HCT116 (cell line): ENCODE data around the gene TEDDM1. TPM values are rescaled to one million over a fixed set of nuclear protein-coding genes. Genes with fewer than 3 reads are reported as not detected.

Source experiments
- ATAC-seq: fragments of 200-7000 bp; cut with Tn5 transposase; 2 replicates; pipeline ENCODE4 v1.9.1; 2020; ENCODE audit warnings: mild to moderate bottlenecking, moderate library complexity
- BruUV-seq: library from RNA; stranded (reverse); fragments of 400-500 nt; replicated peaks from 2 replicates; lab custom pipeline; 2021; lab: Mats Ljungman, UMichigan
- CTCF ChIA-PET: fragments of 300-600 bp; sonication (Branson Sonifier 250); formaldehyde crosslinking; loops from one replicate; lab custom pipeline; 2021; ENCODE audit warnings: antibody characterized with exemption; lab: Charles Lee
- POLR2A ChIA-PET: fragments of 300-600, 350-600 bp; sonication (Branson Sonifier 250); formaldehyde crosslinking; loops from one replicate; lab custom pipeline; 2021; ENCODE audit warnings: antibody characterized with exemption; lab: Charles Lee
- RAD21 ChIA-PET, 2 experiments: fragments of 300-600 bp; sonication (Branson Sonifier 250); formaldehyde crosslinking; loops; one replicate each; lab custom pipeline; 2023; ENCODE audit warnings: low total read pairs in 2 of 2; ENCODE audit not compliant: uncharacterized antibody in 2 of 2, unreplicated experiment in 2 of 2, low non-redundant PET in 1 of 2; lab: Charles Lee
- DNase-seq: peaks from one replicate; pipeline ENCODE4 v3.0.0-alpha.2; 2010; ENCODE audit warnings: low read depth, low spot score
- H2AFZ ChIP-seq: fragments of 200-600 bp; shearing (Covaris generic), sonication (generic); 2 replicates; pipeline ENCODE4 v1.6.1; 2017; ENCODE audit warnings: low read depth, mixed run types, mixed read lengths, antibody characterized with exemption, low read length; ENCODE audit not compliant: poor library complexity, severe bottlenecking
- H3K27ac ChIP-seq: 2 replicates; pipeline ENCODE4 v1.5.1; 2012; ENCODE audit warnings: low read depth, low read length
- H3K27me3 ChIP-seq: fragments of 200-600 bp; sonication (generic); 2 replicates; pipeline ENCODE4 v1.6.1; 2016; ENCODE audit warnings: mixed run types, low read length, mixed read lengths; ENCODE audit not compliant: insufficient read depth
- H3K36me3 ChIP-seq, 2 experiments: fragments of 200-500 bp in 1 of 2; fragments of 200-600 bp in 1 of 2; sonication (Bioruptor generic) in 1 of 2; sonication (generic) in 1 of 2; 2 replicates each; pipeline versions ENCODE4 v1.5.1 to v1.6.1; 2014 to 2016; ENCODE audit warnings: low read length in 2 of 2, inconsistent platforms in 1 of 2, mixed read lengths in 1 of 2, mixed run types in 1 of 2; ENCODE audit not compliant: insufficient read depth in 2 of 2, control insufficient read depth in 1 of 2
- H3K4me1 ChIP-seq, 2 experiments: fragments of 200-600 bp in 1 of 2; sonication (generic) in 1 of 2; 2 replicates each; pipeline versions ENCODE4 v1.5.1 to v1.6.1; 2012 to 2017; ENCODE audit warnings: low read length in 2 of 2, inconsistent platforms in 1 of 2, mild to moderate bottlenecking in 1 of 2, mixed read lengths in 1 of 2, mixed run types in 1 of 2, moderate library complexity in 1 of 2; ENCODE audit not compliant: insufficient read depth in 2 of 2, control insufficient read depth in 1 of 2
- H3K4me2 ChIP-seq: fragments of 200-600 bp; sonication (generic); 2 replicates; pipeline ENCODE4 v1.6.1; 2017; ENCODE audit warnings: mixed run types, low read length, mixed read lengths
- H3K4me3 ChIP-seq, 2 experiments: fragments of 200-600 bp in 1 of 2; sonication (generic) in 1 of 2; replicated peaks in 1 of 2; 2 replicates each; pipeline ENCODE4 v1.5.1; 2011 to 2016; ENCODE audit warnings: low read length in 2 of 2, control low read depth in 1 of 2, low read depth in 1 of 2, mild to moderate bottlenecking in 1 of 2, mixed read lengths in 1 of 2, mixed run types in 1 of 2
- H3K79me2 ChIP-seq: fragments of 200-600 bp; sonication (generic); 2 replicates; pipeline ENCODE4 v1.6.1; 2017; ENCODE audit warnings: mild to moderate bottlenecking, mixed run types, low read length, moderate library complexity, mixed read lengths; ENCODE audit not compliant: insufficient read depth
- H3K9ac ChIP-seq: fragments of 200-600 bp; sonication (generic); 2 replicates; pipeline ENCODE4 v1.6.1; 2016; ENCODE audit warnings: low read length, mixed read lengths
- H3K9me2 ChIP-seq: fragments of 200-600 bp; sonication (generic), shearing (Covaris generic); 2 replicates; pipeline ENCODE4 v1.6.1; 2017; ENCODE audit warnings: mixed run types, mild to moderate bottlenecking, moderate library complexity; ENCODE audit not compliant: insufficient read depth
- H3K9me3 ChIP-seq, 2 experiments: fragments of 200-500 bp in 1 of 2; fragments of 200-600 bp in 1 of 2; sonication (Bioruptor generic) in 1 of 2; sonication (generic) in 1 of 2; 2 replicates each; pipeline ENCODE4 v1.6.1; 2014 to 2017; ENCODE audit warnings: low read length in 2 of 2, mixed read lengths in 2 of 2, inconsistent platforms in 1 of 2, low read depth in 1 of 2, mild to moderate bottlenecking in 1 of 2, mixed run types in 1 of 2, moderate library complexity in 1 of 2; ENCODE audit not compliant: control insufficient read depth in 1 of 2, insufficient read depth in 1 of 2
- H4K20me1 ChIP-seq: fragments of 200-600 bp; sonication (generic), shearing (Covaris generic); 2 replicates; pipeline ENCODE4 v1.6.1; 2017; ENCODE audit warnings: mixed run types, mild to moderate bottlenecking, moderate library complexity; ENCODE audit not compliant: insufficient read depth
- EGR1 ChIP-seq: IDR thresholded peaks from 2 replicates; pipeline ENCODE4 v1.6.1; 2012; ENCODE audit warnings: low read depth
- EZH2phosphoT487 ChIP-seq: fragments of 200-600 bp; IDR thresholded peaks from 2 replicates; pipeline ENCODE4 v1.6.1; 2018; ENCODE audit warnings: antibody characterized with exemption, borderline replicate concordance
- JUND ChIP-seq: IDR thresholded peaks from 2 replicates; pipeline ENCODE4 v1.6.1; 2012
- TCF7L2 ChIP-seq: IDR thresholded peaks from 2 replicates; pipeline ENCODE4 v1.7.0; 2011; ENCODE audit warnings: borderline replicate concordance, inconsistent platforms; ENCODE audit not compliant: insufficient read depth, insufficient read length; ENCODE audit errors: extremely low read depth
- intact Hi-C: fragments of 100-400 bp; cut with micrococcal nuclease; formaldehyde crosslinking; loops from 2 replicates; pipeline ENCODE4 v1.10.0; 2022
- total RNA-seq: library from RNA; stranded (reverse); gene quantifications from one replicate; pipeline ENCODE4 v1.2.1, GENCODE V29; 2021; ENCODE audit not compliant: unreplicated experiment
- TF ChIP-seq, protein P1 (sequence below): IDR thresholded peaks from 2 replicates; pipeline ENCODE4 v1.6.1; 2012; ENCODE audit warnings: low read depth
- TF ChIP-seq, protein P2 (sequence below), 3 experiments: fragments of 200-600 bp in 1 of 3; sonication (generic) in 1 of 3; IDR thresholded peaks in 2 of 3; conservative IDR thresholded peaks in 1 of 3; 2 replicates each; pipeline ENCODE4 v1.5.1; 2012 to 2017; ENCODE audit warnings: low read depth in 2 of 3, low read length in 2 of 3, antibody characterized with exemption in 1 of 3, borderline replicate concordance in 1 of 3, control low read depth in 1 of 3, mild to moderate bottlenecking in 1 of 3, mixed read lengths in 1 of 3, mixed run types in 1 of 3, moderate library complexity in 1 of 3; ENCODE audit not compliant: insufficient read depth in 1 of 3

TEDDM1 gene
- total RNA-seq, 1 experiment from 2014 or later = not detected

DNA sequence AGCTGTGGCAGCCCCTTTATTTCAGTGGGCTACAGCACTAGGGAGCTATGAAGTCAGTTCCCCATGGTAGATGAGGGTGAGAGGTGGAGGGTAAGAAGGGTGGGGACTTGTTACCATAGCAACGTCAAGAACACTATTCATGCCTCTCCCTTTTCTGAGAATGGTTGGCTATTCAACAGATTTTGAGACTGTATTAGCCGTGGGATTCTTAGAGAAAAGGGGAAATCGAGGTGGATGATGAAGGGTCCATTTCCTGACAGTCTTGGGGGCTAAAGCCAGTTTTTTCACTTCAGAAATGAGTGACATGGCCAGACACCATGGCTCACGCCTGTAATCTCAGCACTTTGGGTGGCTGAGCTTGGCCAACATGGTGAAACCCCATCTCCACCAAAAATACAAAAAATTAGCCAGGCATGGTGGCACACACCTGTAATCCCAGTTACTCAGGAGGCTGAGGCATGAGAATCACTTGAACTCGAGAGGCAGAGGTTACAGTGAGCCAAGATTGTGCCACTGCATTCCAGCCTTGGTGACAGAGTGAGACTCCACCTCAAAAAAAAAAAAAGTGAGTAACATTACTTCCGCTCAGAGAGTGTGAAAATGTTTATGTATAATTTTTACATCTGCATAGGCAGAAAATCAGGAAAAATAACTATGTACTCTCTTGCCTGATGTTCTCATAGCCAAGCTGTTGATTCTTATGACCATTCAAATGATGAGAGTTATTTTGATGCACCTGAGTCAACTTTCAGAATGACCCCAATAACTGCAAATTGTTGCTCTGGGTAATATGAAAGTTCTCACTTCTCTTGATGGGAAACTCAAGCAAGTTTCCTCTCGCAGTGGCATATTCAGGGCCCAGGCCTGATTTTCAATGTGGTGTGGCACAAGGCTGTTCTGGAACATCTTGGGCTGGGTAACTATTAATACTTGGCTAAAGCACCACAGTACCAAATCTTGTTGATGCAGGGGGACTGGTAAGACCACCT, 26.3 kb upstream of the TEDDM1 start:
- no peaks in the 10 kb centered on the region for H3K27me3 ChIP-seq
- ChIA-PET RAD21 (no interaction called here), POLR2A (no interaction called here), CTCF (no interaction called here)
- intact Hi-C loops = no loop called here
- H3K4me1 ChIP-seq = no peaks in the 10 kb centered on the region
- H3K4me3 ChIP-seq = no peak overlapping the region
- H3K79me2 ChIP-seq = no peaks in the 10 kb centered on the region
- no peak for DNase-seq
- H3K9ac ChIP-seq = no peak overlapping the region
- H3K36me3 ChIP-seq = no peaks in the 10 kb centered on the region
- BruUV-seq = no TSS peak
- no peak for ATAC-seq
- no peaks in the 10 kb centered on the region for H4K20me1 ChIP-seq
- no peak for TF ChIP-seq JUND
- TF ChIP-seq, all 23 proteins: peak for 0
- no peaks in the 10 kb centered on the region for H3K9me2 ChIP-seq
- no peak overlapping the region for H3K27ac ChIP-seq
- H2AFZ ChIP-seq = no peak overlapping the region
- no peak overlapping the region for H3K4me2 ChIP-seq
- no peaks in the 10 kb centered on the region for H3K9me3 ChIP-seq

DNA sequence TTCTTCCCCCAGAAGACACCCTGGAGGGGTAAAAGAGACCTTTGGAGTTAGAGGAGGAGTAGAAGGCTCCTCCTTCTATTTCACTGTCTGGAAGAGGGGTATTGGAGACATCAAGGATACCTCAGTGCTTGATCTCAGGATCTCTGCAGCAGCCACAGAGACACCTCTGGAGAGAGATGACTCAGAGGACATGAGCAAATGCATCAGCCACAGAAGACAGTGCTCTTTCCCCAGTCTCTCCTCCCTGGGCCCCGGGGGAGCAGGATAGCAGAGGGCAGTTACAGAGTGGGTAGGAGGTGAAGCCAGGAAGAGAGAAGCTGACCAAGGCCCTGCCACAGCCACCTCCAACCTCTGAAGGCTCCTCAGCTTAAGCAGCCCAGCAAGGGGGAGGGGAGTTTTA, 15.3 kb upstream of the TEDDM1 start:
- intact Hi-C loops = no loop called here
- ATAC-seq = no peak
- no peak overlapping the region for H3K27ac ChIP-seq
- no peaks in the 10 kb centered on the region for H3K36me3 ChIP-seq
- no TSS peak for BruUV-seq
- H3K4me2 ChIP-seq = no peak overlapping the region
- H3K4me1 ChIP-seq = no peaks in the 10 kb centered on the region
- H3K79me2 ChIP-seq = no peaks in the 10 kb centered on the region
- no peak overlapping the region for H3K4me3 ChIP-seq
- H4K20me1 ChIP-seq = no peaks in the 10 kb centered on the region
- no peak overlapping the region for H3K9ac ChIP-seq
- H3K9me3 ChIP-seq = no peaks in the 10 kb centered on the region
- ChIA-PET POLR2A (no interaction called here), RAD21 (no interaction called here), CTCF (no interaction called here)
- TF ChIP-seq EZH2phosphoT487 (no peak), TCF7L2 (no peak), EGR1 (no peak)
- TF ChIP-seq, protein P1, sequence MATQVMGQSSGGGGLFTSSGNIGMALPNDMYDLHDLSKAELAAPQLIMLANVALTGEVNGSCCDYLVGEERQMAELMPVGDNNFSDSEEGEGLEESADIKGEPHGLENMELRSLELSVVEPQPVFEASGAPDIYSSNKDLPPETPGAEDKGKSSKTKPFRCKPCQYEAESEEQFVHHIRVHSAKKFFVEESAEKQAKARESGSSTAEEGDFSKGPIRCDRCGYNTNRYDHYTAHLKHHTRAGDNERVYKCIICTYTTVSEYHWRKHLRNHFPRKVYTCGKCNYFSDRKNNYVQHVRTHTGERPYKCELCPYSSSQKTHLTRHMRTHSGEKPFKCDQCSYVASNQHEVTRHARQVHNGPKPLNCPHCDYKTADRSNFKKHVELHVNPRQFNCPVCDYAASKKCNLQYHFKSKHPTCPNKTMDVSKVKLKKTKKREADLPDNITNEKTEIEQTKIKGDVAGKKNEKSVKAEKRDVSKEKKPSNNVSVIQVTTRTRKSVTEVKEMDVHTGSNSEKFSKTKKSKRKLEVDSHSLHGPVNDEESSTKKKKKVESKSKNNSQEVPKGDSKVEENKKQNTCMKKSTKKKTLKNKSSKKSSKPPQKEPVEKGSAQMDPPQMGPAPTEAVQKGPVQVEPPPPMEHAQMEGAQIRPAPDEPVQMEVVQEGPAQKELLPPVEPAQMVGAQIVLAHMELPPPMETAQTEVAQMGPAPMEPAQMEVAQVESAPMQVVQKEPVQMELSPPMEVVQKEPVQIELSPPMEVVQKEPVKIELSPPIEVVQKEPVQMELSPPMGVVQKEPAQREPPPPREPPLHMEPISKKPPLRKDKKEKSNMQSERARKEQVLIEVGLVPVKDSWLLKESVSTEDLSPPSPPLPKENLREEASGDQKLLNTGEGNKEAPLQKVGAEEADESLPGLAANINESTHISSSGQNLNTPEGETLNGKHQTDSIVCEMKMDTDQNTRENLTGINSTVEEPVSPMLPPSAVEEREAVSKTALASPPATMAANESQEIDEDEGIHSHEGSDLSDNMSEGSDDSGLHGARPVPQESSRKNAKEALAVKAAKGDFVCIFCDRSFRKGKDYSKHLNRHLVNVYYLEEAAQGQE = no peak
- TF ChIP-seq, protein P2, sequence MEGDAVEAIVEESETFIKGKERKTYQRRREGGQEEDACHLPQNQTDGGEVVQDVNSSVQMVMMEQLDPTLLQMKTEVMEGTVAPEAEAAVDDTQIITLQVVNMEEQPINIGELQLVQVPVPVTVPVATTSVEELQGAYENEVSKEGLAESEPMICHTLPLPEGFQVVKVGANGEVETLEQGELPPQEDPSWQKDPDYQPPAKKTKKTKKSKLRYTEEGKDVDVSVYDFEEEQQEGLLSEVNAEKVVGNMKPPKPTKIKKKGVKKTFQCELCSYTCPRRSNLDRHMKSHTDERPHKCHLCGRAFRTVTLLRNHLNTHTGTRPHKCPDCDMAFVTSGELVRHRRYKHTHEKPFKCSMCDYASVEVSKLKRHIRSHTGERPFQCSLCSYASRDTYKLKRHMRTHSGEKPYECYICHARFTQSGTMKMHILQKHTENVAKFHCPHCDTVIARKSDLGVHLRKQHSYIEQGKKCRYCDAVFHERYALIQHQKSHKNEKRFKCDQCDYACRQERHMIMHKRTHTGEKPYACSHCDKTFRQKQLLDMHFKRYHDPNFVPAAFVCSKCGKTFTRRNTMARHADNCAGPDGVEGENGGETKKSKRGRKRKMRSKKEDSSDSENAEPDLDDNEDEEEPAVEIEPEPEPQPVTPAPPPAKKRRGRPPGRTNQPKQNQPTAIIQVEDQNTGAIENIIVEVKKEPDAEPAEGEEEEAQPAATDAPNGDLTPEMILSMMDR (IDR thresholded peaks at IDR 0.05 in 2 of 3, conservative IDR thresholded peaks at IDR 0.05 in 1 of 3; ENCODE audit: borderline replicate concordance in 1 of 3, insufficient read depth in 1 of 3, low read depth in 2 of 3, low read length in 2 of 3) = no peak
- no peaks in the 10 kb centered on the region for H3K27me3 ChIP-seq
- H2AFZ ChIP-seq = no peak overlapping the region
- no peak for DNase-seq
- H3K9me2 ChIP-seq = no peaks in the 10 kb centered on the region
